ENCODE data around the gene ZBTB16. TPM values are rescaled to one million over a fixed set of nuclear protein-coding genes. Genes with fewer than 3 reads are reported as not detected.

The ZBTB16 gene
- total and polyA plus RNA-seq, 2 of the 13 experiments (the other 11 are each of a cell fraction or from before 2014, with no cell fraction given) = not detected

GRCh38 chr11:114095899-114096298 is 36.4 kb downstream of the ZBTB16 start:
- H3K27me3 ChIP-seq (ENCODE audit: control insufficient read depth in 1 of 2, insufficient read depth in 2 of 2, low read length in 2 of 2) = peaks cover under 1 to 4% of the 10 kb centered on the region in 2 experiments; a peak in 1 of 5 replicates
- H3K36me3 ChIP-seq (replicated peaks in 1 of 2; ENCODE audit: control insufficient read depth in 1 of 2, insufficient read depth in 2 of 2, low read length in 2 of 2) = no peaks in the 10 kb centered on the region
- FAIRE-seq = no peak
- H4K20me1 ChIP-seq (ENCODE audit: insufficient read depth, low read length) = no peaks in the 10 kb centered on the region
- no peak overlapping the region for H3K4me2 ChIP-seq (ENCODE audit: low read depth, low read length)
- in situ Hi-C loops (cut with HindIII; ENCODE audit: extremely low pct_ligation_motif_present, low pct_unique_long_range_greater_than_20kb) (no loop called here), intact Hi-C loops (cut with micrococcal nuclease; ENCODE audit: unreplicated experiment) (no loop called here)
- H3K9me3 ChIP-seq (ENCODE audit: low read length) = no peaks in the 10 kb centered on the region
- H3K9ac ChIP-seq (ENCODE audit: insufficient read depth, low read depth, low read length) = no peak overlapping the region
- no peaks in the 10 kb centered on the region for H3K79me2 ChIP-seq (ENCODE audit: insufficient read depth, low read length)
- DNase-seq (ENCODE audit: low spot score) = no peak
- H3K4me1 ChIP-seq (ENCODE audit: insufficient read depth, low read length) = peaks cover 39% of the 10 kb centered on the region
- no peak overlapping the region for H2AFZ ChIP-seq (ENCODE audit: low read length)
- CTCF ChIA-PET (ENCODE audit: low intra/inter-chr PET ratio, low total read pairs) = no interaction called here
- no peak for TF ChIP-seq MEIS2 (CRISPR knock-in tag; IDR thresholded peaks at IDR 0.05)
- TF ChIP-seq SP4 (CRISPR knock-in tag; IDR thresholded peaks at IDR 0.05) = no peak
- TF ChIP-seq KMT2A (CRISPR knock-in tag; IDR thresholded peaks at IDR 0.05) = no peak
- no peak for TF ChIP-seq NFATC3 (CRISPR knock-in tag; IDR thresholded peaks at IDR 0.05)
- TF ChIP-seq, protein P1, sequence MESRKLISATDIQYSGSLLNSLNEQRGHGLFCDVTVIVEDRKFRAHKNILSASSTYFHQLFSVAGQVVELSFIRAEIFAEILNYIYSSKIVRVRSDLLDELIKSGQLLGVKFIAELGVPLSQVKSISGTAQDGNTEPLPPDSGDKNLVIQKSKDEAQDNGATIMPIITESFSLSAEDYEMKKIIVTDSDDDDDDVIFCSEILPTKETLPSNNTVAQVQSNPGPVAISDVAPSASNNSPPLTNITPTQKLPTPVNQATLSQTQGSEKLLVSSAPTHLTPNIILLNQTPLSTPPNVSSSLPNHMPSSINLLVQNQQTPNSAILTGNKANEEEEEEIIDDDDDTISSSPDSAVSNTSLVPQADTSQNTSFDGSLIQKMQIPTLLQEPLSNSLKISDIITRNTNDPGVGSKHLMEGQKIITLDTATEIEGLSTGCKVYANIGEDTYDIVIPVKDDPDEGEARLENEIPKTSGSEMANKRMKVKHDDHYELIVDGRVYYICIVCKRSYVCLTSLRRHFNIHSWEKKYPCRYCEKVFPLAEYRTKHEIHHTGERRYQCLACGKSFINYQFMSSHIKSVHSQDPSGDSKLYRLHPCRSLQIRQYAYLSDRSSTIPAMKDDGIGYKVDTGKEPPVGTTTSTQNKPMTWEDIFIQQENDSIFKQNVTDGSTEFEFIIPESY (CRISPR knock-in tag; IDR thresholded peaks at IDR 0.05) = no peak
- TF ChIP-seq RORA (CRISPR knock-in tag; IDR thresholded peaks at IDR 0.05) = no peak
- TF ChIP-seq SNRNP70 (IDR thresholded peaks at IDR 0.05; ENCODE audit: low read depth, low read length) = no peak
- TF ChIP-seq SNAI1 (CRISPR knock-in tag; IDR thresholded peaks at IDR 0.05; ENCODE audit: borderline replicate concordance) = no peak
- TF ChIP-seq ZNF30 (CRISPR knock-in tag; IDR thresholded peaks at IDR 0.05) = no peak
- TF ChIP-seq PPARG (CRISPR knock-in tag; conservative IDR thresholded peaks at IDR 0.05) = no peak
- no peak for TF ChIP-seq AGO2 (optimal IDR thresholded peaks at IDR 0.05; ENCODE audit: low read depth, low read length)
- no peak for TF ChIP-seq HNRNPH1 (optimal IDR thresholded peaks at IDR 0.05; ENCODE audit: low read depth, low read length)
- no peak for TF ChIP-seq MBNL3 (CRISPR knock-in tag; conservative IDR thresholded peaks at IDR 0.05)
- no peak for TF ChIP-seq ZNF558 (CRISPR knock-in tag; IDR thresholded peaks at IDR 0.05; ENCODE audit: borderline replicate concordance)
- TF ChIP-seq ZNF557 (CRISPR knock-in tag; IDR thresholded peaks at IDR 0.05) = no peak
- no peak for TF ChIP-seq ZBTB3 (CRISPR knock-in tag; IDR thresholded peaks at IDR 0.05; ENCODE audit: borderline replicate concordance, low read depth)
- TF ChIP-seq, protein P2, sequence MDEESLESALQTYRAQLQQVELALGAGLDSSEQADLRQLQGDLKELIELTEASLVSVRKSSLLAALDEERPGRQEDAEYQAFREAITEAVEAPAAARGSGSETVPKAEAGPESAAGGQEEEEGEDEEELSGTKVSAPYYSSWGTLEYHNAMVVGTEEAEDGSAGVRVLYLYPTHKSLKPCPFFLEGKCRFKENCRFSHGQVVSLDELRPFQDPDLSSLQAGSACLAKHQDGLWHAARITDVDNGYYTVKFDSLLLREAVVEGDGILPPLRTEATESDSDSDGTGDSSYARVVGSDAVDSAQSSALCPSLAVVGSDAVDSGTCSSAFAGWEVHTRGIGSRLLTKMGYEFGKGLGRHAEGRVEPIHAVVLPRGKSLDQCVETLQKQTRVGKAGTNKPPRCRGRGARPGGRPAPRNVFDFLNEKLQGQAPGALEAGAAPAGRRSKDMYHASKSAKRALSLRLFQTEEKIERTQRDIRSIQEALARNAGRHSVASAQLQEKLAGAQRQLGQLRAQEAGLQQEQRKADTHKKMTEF (CRISPR knock-in tag; IDR thresholded peaks at IDR 0.05) = no peak
- no peak for TF ChIP-seq SMAD1 (CRISPR knock-in tag; IDR thresholded peaks at IDR 0.05; ENCODE audit: borderline replicate concordance, low read depth)
- TF ChIP-seq LCORL (IDR thresholded peaks at IDR 0.05) = no peak
- no peak for TF ChIP-seq LCORL (CRISPR knock-in tag; IDR thresholded peaks at IDR 0.05)
- H3K4me3 ChIP-seq (replicated peaks in 1 of 3; ENCODE audit: insufficient read depth in 1 of 3, low read depth in 2 of 3, low read length in 3 of 3) = no peak overlapping the region
- BruUV-seq (replicated peaks) = no TSS peak
- no peak for ATAC-seq
- POLR2A ChIA-PET = no interaction called here
- 45% methylated on average over 3 of the region's 3 CpGs for WGBS (ENCODE audit: low lambda C conversion rate)
- no peak overlapping the region for H3K27ac ChIP-seq (ENCODE audit: extremely low read length, insufficient read depth, low read length)

All from HepG2 (cell line).